ENCODE results near the gene TNFSF10. TPM values are rescaled to one million over a fixed set of nuclear protein-coding genes. Genes with fewer than 3 reads are reported as not detected.

The TNFSF10 gene
- total RNA-seq, 2 experiments from 2014 or later, result 21.5 to 23.6 TPM

DNA sequence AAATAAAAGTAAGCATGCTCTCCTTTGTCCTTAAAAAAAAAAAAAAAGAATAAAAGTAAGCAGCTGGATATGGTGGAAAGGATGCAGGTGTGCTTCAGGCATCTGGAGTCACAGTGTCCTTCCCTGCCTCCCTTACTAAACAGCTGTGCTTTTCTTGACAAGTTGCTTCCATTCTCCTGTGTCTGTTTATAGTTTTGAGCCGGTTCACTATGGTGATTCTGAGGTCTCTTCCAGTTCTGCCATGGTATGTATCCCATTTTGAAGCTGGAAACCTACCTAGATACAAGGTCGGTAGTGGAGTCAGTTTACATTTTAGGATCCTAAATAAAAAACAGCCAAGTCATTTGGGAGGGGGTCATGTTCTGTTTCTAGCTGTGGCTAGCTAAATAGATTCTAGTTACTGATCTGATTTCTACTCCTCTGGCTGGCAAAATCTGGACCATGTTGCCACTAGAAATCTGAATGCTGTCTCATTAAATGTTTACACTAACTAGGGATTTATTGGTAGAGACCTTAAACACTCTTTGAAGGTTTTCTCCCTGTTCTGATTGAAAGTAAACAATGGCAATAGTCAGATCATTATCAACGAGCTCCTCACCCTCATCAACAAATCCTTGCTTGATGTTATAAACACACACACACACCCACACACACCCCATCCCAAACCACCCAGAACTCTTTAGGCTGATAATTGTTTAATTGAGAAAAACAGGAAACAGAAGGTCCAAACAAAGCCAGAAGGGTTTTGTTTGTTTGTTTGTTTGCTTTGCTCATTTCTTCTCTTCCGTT lies 7.9 kb downstream of the TNFSF10 start:
- ChIA-PET CTCF (interaction anchor here (1.4 to 6.5 kb wide), 3 partner anchors 16 to 80 kb away, joined by 3 to 78 read pairs (median 5); no protein-coding TSS in a partner anchor), POLR2A (interaction anchor here (0.6 to 1.1 kb wide), 3 partner anchors 18 to 77 kb away, joined by 3 to 4 read pairs (median 3); no protein-coding TSS in a partner anchor)
- Mint-ChIP-seq H3K36me3 (ENCODE audit: low read depth) (peaks cover 62% of the 10 kb centered on the region), H3K4me1 (ENCODE audit: low read depth) (peaks cover 87% of the 10 kb centered on the region), H3K27ac (peak overlapping the region; percentile 71), H3K9me3 (no peaks in the 10 kb centered on the region), H3K4me3 (no peak overlapping the region), H3K27me3 (no peaks in the 10 kb centered on the region)
- intact Hi-C loops (cut with micrococcal nuclease), result no loop called here
- TF ChIP-seq, protein P1, sequence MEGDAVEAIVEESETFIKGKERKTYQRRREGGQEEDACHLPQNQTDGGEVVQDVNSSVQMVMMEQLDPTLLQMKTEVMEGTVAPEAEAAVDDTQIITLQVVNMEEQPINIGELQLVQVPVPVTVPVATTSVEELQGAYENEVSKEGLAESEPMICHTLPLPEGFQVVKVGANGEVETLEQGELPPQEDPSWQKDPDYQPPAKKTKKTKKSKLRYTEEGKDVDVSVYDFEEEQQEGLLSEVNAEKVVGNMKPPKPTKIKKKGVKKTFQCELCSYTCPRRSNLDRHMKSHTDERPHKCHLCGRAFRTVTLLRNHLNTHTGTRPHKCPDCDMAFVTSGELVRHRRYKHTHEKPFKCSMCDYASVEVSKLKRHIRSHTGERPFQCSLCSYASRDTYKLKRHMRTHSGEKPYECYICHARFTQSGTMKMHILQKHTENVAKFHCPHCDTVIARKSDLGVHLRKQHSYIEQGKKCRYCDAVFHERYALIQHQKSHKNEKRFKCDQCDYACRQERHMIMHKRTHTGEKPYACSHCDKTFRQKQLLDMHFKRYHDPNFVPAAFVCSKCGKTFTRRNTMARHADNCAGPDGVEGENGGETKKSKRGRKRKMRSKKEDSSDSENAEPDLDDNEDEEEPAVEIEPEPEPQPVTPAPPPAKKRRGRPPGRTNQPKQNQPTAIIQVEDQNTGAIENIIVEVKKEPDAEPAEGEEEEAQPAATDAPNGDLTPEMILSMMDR (IDR thresholded peaks at IDR 0.05), result no peak
- DNase-seq, result no peak
- ATAC-seq, result no peak

DNA sequence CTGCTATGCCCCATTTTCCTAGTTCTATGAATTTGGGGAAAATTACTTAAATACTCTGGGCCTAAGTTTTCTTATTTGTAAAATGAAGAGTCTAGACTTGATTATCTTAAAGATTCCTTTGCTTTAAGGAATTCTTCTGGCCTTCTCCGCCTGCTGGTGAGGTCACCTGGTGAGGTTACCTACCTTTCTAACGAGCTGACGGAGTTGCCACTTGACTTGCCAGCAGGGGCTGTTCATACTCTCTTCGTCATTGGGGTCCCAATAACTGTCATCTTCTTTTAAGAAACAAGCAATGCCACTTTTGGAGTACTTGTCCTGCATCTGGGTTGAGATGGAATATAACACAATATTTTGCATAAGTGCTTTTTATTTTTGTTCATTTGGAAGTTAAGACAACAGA lies 8.6 kb downstream of the TNFSF10 start:
- no peak for ATAC-seq

DNA sequence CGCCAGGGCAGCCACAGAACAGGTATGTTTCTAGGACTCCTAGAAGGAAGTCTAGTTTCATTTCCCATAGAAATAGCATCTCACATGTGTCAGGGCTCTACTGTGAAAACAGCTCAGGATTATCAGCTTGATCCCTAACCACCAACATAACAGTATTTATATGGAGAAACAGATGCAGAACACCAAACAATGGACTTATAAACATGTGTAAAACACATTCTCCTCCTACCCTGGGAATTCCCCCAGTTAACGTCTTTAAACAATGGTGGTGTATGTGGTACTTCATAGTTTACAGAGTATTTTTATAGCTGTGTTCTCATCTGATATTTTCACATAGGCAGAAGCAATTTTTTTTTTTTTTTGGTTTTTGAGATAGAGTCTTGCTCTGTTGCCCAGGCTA lies 9.7 kb downstream of the TNFSF10 start:
- ChIA-PET CTCF (interaction anchor here (1.2 to 5.6 kb wide), 5 partner anchors 10 to 82 kb away, joined by 3 to 62 read pairs (median 4); no protein-coding TSS in a partner anchor), POLR2A (interaction anchor here (1.0 to 3.3 kb wide), 3 partner anchors 9 to 81 kb away, joined by 3 to 26 read pairs (median 9); partner anchors contain the start of gene TNFSF10)
- Mint-ChIP-seq H3K36me3 (ENCODE audit: low read depth) (peaks cover 72% of the 10 kb centered on the region), H3K9me3 (no peaks in the 10 kb centered on the region), H3K4me1 (ENCODE audit: low read depth) (peaks cover 72% of the 10 kb centered on the region), H3K27me3 (no peaks in the 10 kb centered on the region), H3K27ac (peak overlapping the region; percentile 72), H3K4me3 (peak overlapping the region; percentile 8)
- no peak for DNase-seq
- intact Hi-C loops (cut with micrococcal nuclease), result no loop called here
- TF ChIP-seq, protein P1 (IDR thresholded peaks at IDR 0.05), result no peak
- ATAC-seq, result no peak

More for the DNA sequence above, 8.6 kb downstream of the TNFSF10 start:
- Mint-ChIP-seq H3K27me3 (no peaks in the 10 kb centered on the region), H3K4me1 (ENCODE audit: low read depth) (peaks cover 81% of the 10 kb centered on the region), H3K36me3 (ENCODE audit: low read depth) (peaks cover 62% of the 10 kb centered on the region), H3K27ac (no peak overlapping the region), H3K9me3 (no peaks in the 10 kb centered on the region), H3K4me3 (no peak overlapping the region)
- ChIA-PET CTCF (interaction anchor here (1.2 to 6.5 kb wide), 3 partner anchors 11 to 80 kb away, joined by 3 to 78 read pairs (median 4); no protein-coding TSS in a partner anchor), POLR2A (interaction anchor here (0.6 to 0.9 kb wide), 2 partner anchors 17 to 44 kb away, joined by 3 read pairs; no protein-coding TSS in a partner anchor)
- no peak for DNase-seq
- TF ChIP-seq, protein P1 (IDR thresholded peaks at IDR 0.05), result no peak
- intact Hi-C loops (cut with micrococcal nuclease), result no loop called here

DNA sequence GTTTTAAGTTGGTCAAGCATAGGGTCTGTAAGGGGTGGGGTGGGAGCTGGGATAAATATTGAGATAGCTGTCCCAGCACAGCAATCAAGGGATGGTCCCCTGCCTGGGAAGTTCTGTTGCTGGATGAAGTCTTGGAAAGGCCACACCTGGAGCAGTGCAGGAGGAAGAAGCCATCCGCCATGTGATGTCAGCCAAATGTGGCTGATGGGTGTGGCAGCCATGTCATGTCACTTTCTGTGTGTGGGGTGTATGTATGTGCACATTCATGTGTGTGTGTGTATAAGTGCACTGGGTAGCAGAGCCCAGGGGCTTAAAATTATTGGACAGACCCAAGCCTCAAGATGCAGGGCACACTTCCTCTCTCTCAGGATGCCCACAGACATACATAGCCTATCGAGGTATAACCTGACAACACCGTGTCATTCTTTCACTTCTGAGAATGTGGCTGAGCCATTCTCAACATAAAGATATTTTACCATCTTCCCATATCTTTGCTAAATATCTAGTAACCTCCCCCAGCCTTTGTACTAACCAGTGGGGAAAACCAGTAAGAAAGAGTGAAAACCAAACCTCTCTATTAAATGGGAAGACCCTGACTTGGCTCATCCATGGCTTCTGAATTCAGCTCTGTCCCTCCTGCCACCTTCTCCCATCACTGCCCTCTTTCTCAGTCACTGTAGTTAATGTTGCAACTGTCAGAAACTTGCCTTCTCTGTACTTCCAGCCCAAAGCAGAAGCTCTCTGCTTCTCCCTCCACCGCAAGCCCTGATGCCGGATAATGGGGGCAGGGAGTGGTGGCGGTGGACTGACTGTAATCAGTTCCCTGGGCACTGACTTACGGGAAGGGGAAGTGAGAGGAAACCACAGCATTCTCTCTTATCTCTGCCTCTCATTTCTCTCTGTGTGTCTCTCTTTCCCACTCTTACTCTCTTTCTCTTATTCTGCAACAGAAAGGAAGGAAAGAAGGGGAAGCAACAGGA lies 11.2 kb downstream of the TNFSF10 start:
- peak overlapping the region; percentile 87 for H3K27ac Mint-ChIP-seq
- H3K4me1 Mint-ChIP-seq (ENCODE audit: low read depth), result peaks cover 57% of the 10 kb centered on the region
- ChIA-PET POLR2A (interaction anchor here (0.6 to 3.3 kb wide), 3 partner anchors 11 to 82 kb away, joined by 3 to 26 read pairs (median 9); partner anchors contain the start of gene TNFSF10), CTCF (interaction anchor here (1.1 to 5.6 kb wide), 6 partner anchors 14 to 83 kb away, joined by 3 to 62 read pairs (median 3); no protein-coding TSS in a partner anchor)
- intact Hi-C loops (cut with micrococcal nuclease), result loop anchor here (1.0 kb wide), 1 partner anchor 80 kb away; no protein-coding TSS in a partner anchor
- H3K9me3 Mint-ChIP-seq, result no peaks in the 10 kb centered on the region
- H3K27me3 Mint-ChIP-seq, result no peaks in the 10 kb centered on the region
- peak; percentile 72 for ATAC-seq
- peak overlapping the region; percentile 55 for H3K4me3 Mint-ChIP-seq
- DNase-seq, result peak; percentile 75
- H3K36me3 Mint-ChIP-seq (ENCODE audit: low read depth), result peaks cover 77% of the 10 kb centered on the region
- TF ChIP-seq, protein P1 (IDR thresholded peaks at IDR 0.05), result no peak
